NCI-H345 (cell line): ENCODE data around the gene INPP5E.

Source experiments
- DNase-seq: peaks from one replicate; lab custom pipeline; 2025; lab: John Stamatoyannopoulos, UW

The INPP5E gene

GRCh38 chr9:136473354-136473721, 33.7 kb upstream of the INPP5E start:
- DNase-seq, result no peak

GRCh38 chr9:136472640-136473353, 33.2 kb upstream of the INPP5E start:
- no peak for DNase-seq

- no peak for DNase-seq
Measured at GRCh38 chr9:136471802-136472487, 32.3 kb upstream of the INPP5E start.

GRCh38 chr9:136470792-136471469, 31.3 kb upstream of the INPP5E start:
- DNase-seq, result no peak

GRCh38 chr9:136470356-136470755, 30.7 kb upstream of the INPP5E start:
- no peak for DNase-seq

GRCh38 chr9:136467766-136468165, 28.1 kb upstream of the INPP5E start:
- no peak for DNase-seq

GRCh38 chr9:136466155-136466541, 26.5 kb upstream of the INPP5E start:
- DNase-seq, result no peak

- no peak for DNase-seq
Measured at GRCh38 chr9:136465500-136466154, 26.0 kb upstream of the INPP5E start.

- no peak for DNase-seq
Measured at GRCh38 chr9:136464241-136464640, 24.6 kb upstream of the INPP5E start.

GRCh38 chr9:136463578-136463977, 23.9 kb upstream of the INPP5E start:
- DNase-seq, result no peak

- no peak for DNase-seq
Measured at GRCh38 chr9:136462664-136463063, 23.0 kb upstream of the INPP5E start.

GRCh38 chr9:136460772-136461325, 21.2 kb upstream of the INPP5E start:
- DNase-seq, result no peak

GRCh38 chr9:136459425-136459824, 19.8 kb upstream of the INPP5E start:
- DNase-seq, result no peak

GRCh38 chr9:136457326-136457725, 17.7 kb upstream of the INPP5E start:
- no peak for DNase-seq

- DNase-seq, result no peak
Measured at GRCh38 chr9:136456258-136456657, 16.6 kb upstream of the INPP5E start.

- DNase-seq, result no peak
Measured at GRCh38 chr9:136455043-136456002, 15.7 kb upstream of the INPP5E start.

GRCh38 chr9:136454026-136454796, 14.6 kb upstream of the INPP5E start:
- no peak for DNase-seq

- no peak for DNase-seq
Measured at GRCh38 chr9:136453326-136453725, 13.7 kb upstream of the INPP5E start.

GRCh38 chr9:136451221-136451877, 11.7 kb upstream of the INPP5E start:
- no peak for DNase-seq

GRCh38 chr9:136448655-136449054, 9.0 kb upstream of the INPP5E start:
- no peak for DNase-seq
